HG02840 (cell line): ENCODE measurements around the gene PDE2A.

ENCODE experiments used
- ATAC-seq: cut with Tn5 transposase; IDR thresholded peaks from one replicate; pipeline ENCODE4 v1.9.1; 2021; ENCODE audit warnings: mild to moderate bottlenecking, moderate library complexity, moderate number of reproducible peaks; ENCODE audit not compliant: unreplicated experiment, low FRiP score

PDE2A gene

DNA sequence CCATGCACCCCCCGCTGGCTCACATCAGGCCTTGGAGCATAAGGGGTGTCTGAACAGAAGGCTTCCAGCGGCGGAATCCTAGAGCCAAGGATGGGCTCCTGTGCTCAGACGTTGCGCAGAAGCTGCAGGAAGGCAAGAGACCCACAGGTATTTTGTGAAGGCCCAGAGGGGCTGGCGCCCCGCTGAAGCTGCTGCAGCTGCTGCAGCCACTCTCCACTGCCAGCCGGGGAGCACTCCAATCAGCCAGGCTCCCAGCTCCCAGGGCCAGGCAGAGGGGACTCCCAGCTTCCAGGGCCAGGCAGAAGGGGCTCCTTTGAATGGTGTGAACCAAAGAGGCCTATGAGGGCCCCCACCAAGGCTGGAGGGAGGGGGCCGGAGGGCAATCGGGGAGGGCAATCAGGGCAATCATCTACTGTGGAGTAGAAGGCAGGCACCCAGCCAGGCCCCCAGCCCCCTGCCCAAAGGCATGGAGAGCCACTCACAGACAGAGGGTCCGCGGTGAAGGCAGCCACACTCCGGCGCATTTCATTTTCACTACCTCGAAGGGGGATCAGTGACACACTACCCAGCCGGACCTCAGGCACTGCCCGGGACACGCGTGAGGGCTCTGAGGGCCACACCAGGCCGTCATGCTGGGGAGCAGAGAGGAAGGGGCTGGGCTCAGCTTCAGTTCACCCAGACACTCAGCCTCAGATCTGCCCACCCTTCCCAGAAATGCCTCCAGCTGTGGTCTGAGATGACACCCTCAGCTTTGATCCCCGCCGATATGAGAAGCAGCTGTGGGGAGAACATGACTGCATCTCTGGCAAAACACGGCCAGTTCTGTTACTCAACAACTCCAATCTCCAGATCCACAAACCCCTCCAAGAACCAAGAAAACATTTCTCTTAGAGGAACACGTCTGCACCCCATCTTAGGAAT lies 11.6 kb upstream of the PDE2A start:
- ATAC-seq: no peak

DNA sequence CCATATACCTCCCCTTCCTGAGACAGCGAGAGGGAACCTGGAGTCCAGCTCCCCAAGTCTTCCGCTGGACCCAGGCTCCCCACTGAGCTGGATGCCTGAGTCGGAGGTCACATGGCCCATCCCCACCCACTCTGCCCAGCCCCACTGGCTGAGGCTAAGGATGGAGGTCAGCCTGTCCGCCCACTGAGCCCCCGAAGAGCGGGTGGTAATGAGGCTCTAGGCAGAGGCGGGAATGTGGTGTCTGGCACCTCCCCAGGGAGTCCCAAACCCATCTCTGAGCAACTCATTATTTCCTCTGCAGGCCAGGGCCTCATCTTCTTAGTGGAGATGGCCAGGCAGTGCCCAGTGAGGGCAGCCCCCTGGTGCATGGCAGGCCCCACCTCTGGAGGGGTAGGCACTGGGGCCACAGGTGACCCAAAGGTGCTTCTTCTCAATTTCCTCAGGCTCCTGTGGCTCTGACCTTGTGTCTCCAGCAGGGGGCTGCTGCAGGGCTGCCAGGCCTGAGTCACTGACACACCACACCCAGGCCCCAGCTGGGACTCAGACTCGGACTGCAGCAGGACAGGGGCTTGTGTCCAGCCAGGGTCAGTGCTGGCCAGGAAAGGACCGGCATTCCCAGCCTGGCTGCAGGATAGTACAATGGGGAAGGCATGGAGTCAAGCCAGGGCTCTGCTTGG lies 10.2 kb upstream of the PDE2A start:
- ATAC-seq: no peak

- ATAC-seq: no peak
Observed at GRCh38 chr11:72683782-72684200, 9.6 kb upstream of the PDE2A start.

DNA sequence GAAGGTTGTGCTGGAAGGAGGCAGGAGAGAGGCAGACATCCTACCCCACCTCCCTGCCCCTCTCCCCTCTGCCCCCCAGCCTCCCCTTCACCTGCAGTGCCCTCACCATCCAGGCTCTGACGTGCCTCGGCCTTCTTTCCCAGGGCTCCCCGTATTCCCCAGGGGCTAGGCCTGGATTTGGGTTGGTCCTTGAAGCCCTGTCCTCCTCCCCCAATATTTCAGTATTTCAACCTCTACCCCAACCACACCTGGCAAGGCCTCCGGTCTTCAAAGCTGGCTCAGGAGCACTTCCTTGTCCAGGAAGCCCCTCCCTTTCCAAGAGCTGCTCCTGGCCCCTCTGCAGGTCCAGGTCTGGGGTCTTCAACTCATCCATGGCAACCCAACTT lies 8.6 kb upstream of the PDE2A start:
- ATAC-seq: no peak

GRCh38 chr11:72682238-72682857 lies 8.1 kb upstream of the PDE2A start:
- no peak for ATAC-seq

GRCh38 chr11:72681226-72682153 lies 7.3 kb upstream of the PDE2A start:
- no peak for ATAC-seq

DNA sequence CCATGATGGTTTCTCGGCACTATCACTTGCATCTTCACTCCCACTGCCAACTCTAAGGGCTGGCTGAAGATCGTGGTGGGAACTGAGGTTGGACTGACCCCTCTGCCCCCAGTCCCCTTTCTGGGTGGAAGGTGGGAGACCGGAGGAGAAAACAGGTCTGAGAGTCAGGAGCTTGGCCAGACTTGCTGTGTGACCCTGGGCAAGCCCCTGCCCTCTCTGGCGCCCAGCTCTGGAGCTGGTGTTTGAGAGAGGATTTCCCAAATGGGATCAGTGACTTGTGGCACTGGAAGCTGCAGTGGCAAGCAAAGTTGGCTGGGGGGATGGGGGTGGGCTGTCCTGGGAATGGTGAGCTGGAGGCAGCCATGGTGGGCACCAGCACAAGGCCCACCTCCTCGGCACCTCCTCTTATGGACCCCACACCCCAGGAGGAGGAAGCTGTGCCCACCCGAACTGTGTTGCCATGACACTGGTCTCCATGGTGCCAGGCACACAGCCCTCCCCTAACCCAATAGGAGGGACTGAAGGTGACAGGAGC lies 6.5 kb upstream of the PDE2A start:
- ATAC-seq: no peak

- ATAC-seq: no peak
Observed at GRCh38 chr11:72679869-72680268, 5.6 kb upstream of the PDE2A start.

DNA sequence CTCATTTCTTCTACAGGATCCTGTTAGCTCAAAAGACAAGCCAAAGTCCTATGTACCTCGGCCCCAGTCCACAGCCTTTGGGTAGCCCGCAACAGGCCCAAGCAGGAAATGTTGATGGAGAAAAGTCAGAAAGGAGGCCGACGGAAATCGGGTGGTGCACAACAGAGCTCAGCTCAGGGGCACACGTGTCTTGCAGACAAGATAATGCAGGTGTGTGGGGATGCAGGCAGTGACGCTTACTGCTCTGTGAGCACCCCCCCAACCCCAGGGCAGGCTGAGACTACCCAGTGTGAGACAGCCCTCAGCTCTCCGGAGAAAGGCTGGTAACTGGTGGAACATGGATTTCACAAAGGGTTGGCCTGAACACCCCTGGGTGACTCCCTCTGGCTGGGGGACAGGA lies 4.3 kb upstream of the PDE2A start:
- ATAC-seq: no peak

DNA sequence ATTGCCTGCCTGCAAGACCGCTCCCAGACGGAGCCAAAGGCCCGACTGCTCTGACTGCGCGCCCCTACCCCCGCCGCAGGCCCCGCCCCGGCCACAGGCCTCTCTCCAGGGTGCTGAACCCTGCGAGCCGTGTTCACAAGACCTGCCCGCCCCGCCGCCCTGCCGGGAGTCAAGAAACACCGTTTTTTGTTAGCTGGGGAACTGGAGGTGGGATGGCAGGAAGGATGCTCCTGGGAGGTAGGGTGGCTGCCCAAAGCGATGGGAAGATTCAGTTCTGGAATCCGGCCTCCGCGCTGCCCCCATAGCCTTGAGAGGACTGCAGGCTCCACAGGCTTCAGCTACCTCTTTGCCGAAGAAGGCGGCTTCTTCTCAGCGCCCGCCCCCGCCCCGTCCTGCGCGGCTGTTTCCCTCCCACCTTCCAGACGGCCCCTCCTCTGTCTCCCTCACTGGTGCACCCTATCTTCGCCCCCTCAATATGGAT lies 2.7 kb upstream of the PDE2A start:
- no peak for ATAC-seq

- ATAC-seq: no peak
Observed at GRCh38 chr11:72675221-72675620, 999 bp upstream of the PDE2A start.

GRCh38 chr11:72673284-72673942 lies 809 bp downstream of the PDE2A start:
- ATAC-seq: no peak

DNA sequence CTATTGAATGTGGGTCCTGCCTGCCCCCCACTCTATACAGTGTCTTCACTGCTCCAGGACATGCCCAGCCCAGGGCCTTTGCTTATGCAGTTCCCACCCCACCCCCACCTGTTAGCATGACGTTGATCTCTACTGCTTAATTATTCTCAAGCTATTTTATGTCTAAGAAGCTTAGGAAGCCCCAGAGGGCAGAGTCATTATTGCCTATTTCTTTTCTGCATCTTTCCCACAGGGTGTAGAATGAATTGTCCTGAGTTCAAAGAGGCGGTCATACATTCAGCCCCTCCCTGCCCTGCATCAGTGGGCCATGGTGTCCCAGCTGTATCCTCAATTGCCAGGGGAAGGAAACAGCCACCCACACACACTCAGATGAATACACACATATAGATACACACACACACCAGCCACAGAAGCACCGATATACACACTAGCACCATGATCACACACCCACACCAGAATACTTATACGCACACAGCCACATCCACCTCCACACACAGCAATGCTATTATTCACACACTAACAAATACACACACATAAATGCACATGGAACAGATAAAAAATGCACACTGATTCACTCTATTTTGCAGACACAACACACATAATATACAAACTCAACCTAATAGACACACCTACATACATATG lies 1.5 kb downstream of the PDE2A start:
- ATAC-seq: no peak

DNA sequence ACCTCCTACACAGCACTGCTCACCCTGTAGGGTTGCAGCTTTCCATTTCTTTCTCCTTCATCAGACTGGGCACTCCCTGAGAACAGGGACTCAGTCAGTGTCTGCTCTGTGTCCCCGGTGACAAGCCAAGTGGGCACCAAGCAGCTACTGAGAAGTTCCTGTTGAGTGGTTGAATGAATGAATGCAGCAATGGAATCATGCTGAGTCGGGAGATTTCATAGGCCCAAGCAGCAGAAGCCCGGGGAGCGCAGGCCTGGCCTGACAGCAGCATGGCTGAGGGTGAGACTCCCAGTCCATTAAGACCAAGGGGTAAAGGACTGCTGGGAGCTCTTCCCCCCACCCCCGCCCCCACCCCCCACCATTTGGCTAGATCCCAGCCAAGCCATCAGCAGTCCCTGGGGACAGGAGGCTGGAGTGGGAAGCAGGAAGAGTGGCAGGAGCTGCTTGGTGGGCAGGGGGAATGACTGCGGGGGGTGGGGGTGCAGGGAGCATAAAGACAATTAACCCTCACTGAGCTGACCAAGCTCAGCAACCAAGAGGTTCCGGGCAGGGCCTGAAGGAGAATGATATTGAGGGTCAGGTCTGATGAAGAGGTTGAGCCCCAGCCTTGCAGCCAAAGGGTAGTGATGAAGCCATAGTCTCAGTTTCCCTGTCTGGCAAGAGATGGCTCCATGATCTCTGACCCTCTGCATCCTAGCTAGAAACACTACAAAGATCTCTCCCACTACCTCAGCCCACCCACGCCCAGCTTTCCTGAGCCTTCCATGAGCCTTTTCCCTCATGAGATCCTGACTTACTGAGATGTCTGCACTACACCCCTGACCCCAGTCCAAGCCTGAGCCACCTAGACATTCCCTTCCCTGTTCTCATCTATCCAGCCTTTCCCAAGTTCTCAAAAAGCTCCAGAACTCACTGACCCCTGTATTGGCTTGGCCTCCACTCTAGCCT lies 2.8 kb downstream of the PDE2A start:
- ATAC-seq: no peak

GRCh38 chr11:72670041-72670440 lies 4.2 kb downstream of the PDE2A start:
- no peak for ATAC-seq

DNA sequence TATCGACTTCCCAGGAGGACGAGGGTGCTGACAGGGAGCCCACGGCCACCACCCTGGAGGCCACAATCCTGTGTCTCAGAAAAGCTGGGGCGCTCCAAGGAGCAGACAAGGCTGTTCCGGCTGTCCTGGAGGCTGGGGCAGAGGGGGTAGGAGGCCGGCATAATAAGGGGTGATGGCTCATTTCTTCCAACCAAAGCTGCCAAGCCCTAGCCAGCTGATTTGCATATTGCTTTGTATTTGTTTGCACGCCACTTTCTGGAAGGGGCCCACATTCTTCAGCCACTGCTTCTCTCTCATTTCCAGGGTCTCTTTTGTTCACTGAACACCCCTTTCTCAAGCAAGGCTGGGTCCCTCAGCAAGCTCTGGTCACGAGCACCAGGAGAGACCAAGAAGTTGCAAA lies 4.7 kb downstream of the PDE2A start:
- ATAC-seq: no peak

- ATAC-seq: no peak
Observed at GRCh38 chr11:72668629-72669347, 5.4 kb downstream of the PDE2A start.
